NCI-H2227 (cell line): ENCODE data around the gene CIZ1.

ENCODE experiments used
- DNase-seq: peaks from one replicate; lab custom pipeline; 2025; ENCODE audit not compliant: unreplicated experiment; lab: John Stamatoyannopoulos, UW

Gene CIZ1

GRCh38 chr9:128164307-128164885, 27.0 kb downstream of the CIZ1 start:
- DNase-seq, result no peak

GRCh38 chr9:128163523-128164306, 27.7 kb downstream of the CIZ1 start:
- DNase-seq, result no peak

GRCh38 chr9:128163027-128163515, 28.3 kb downstream of the CIZ1 start:
- DNase-seq, result no peak

- no peak for DNase-seq
Measured at GRCh38 chr9:128162215-128163026, 29.0 kb downstream of the CIZ1 start.

GRCh38 chr9:128161215-128161902, 30.0 kb downstream of the CIZ1 start:
- DNase-seq, result no peak

GRCh38 chr9:128160603-128160987, 30.8 kb downstream of the CIZ1 start:
- DNase-seq, result peak; percentile 27

- DNase-seq, result peak; percentile 94
Measured at GRCh38 chr9:128159784-128160602, 31.4 kb downstream of the CIZ1 start, which contains the start of gene BBLN. TSS of gene BBLN (plus strand) at chr9:128160265. CDS start at chr9:128160408, 143 bp downstream.

- peak; percentile 64 for DNase-seq
Measured at GRCh38 chr9:128159522-128159783, 31.9 kb downstream of the CIZ1 start.

- no peak for DNase-seq
Measured at GRCh38 chr9:128155736-128156500, 35.5 kb downstream of the CIZ1 start.

GRCh38 chr9:128153947-128154695, 37.3 kb downstream of the CIZ1 start:
- DNase-seq, result no peak

GRCh38 chr9:128153060-128153946, 38.1 kb downstream of the CIZ1 start:
- DNase-seq, result no peak

GRCh38 chr9:128152133-128153059, 39.0 kb downstream of the CIZ1 start:
- DNase-seq, result no peak

GRCh38 chr9:128151309-128152132, 39.9 kb downstream of the CIZ1 start:
- no peak for DNase-seq

- no peak for DNase-seq
Measured at GRCh38 chr9:128150594-128151308, 40.6 kb downstream of the CIZ1 start.

- no peak for DNase-seq
Measured at GRCh38 chr9:128149951-128150593, 41.3 kb downstream of the CIZ1 start.
